Measurements from ENCODE around the gene CD33.

Gene CD33

GRCh38 chr19:51259348-51260245, 34.7 kb downstream of the CD33 start:
- DNase-seq = peak in 1 of 2 experiments; percentile 15

GRCh38 chr19:51263808-51264207, 38.9 kb downstream of the CD33 start:
- DNase-seq = no peak

GRCh38 chr19:51271067-51271466, 46.2 kb downstream of the CD33 start:
- DNase-seq = no peak

GRCh38 chr19:51272183-51272810, 47.4 kb downstream of the CD33 start:
- DNase-seq = no peak

GRCh38 chr19:51274049-51274770, 49.3 kb downstream of the CD33 start:
- no peak for DNase-seq

- no peak for DNase-seq
Observed at GRCh38 chr19:51277112-51277511, 52.2 kb downstream of the CD33 start.

GRCh38 chr19:51282335-51282734, 57.5 kb downstream of the CD33 start:
- no peak for DNase-seq

GRCh38 chr19:51285682-51286081, 60.8 kb downstream of the CD33 start:
- no peak for DNase-seq
